ENCODE measurements around the gene LRFN2.

LRFN2 gene

DNA sequence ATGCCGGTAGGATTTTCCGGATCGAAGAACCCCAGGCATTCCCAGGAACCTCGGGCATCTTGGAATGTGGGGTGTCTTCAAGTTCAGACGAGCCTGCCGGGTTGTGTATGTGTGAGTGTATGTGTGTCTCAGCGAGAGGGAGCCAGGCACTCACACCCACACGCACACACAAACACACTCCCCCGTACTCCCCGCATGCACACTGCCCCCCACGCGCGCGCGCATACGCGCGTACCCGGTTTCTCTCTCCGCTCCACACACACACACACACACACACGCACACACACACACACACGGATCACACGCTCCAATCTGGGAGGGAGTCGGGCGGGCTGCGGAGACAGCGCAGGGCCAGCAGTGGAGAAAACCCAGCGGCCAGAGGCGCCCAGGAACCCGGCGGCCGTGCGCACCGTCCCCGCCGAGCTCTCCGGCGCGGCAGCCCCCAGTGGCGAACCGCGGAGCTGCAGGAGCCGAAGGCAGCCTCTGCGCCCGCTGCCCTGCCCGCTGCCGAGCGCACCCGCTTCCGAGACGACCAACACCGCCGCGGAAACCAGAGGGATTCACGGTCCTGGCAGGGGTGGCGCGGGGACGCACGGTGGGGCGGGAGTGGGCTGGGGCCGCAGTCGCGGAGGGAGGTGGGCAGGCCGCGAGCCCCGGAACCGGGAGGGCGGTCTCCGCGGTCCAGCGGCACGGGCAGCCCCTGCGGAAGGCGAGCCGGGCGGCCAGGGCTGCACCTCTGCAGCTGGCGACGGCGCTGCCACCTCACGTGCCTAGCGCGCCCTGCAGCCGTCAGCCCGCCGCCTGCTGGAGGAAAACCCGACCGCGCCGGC lies at the start of gene LRFN2:
LRFN2 (minus strand) TSS at position 125 of the 830 bp plus-strand sequence.
- peak; percentile 50 for DNase-seq

DNA sequence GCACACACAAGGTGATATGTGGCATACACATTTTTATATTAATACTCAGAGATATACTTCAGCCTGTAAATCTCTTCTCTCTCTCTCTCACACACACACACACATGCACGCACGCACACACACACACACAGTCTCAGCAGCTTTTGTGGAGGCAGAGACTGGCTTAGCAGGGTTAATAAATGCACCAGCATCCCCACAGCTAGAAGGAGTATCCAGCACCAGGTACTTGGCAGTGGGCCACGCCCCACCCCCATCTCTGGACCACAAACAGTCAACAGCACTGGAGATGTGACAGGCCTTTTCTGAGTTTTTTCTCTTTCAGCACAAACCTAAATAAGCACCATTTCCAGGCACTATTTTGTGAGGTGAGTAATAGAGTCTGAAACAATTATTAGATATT lies 47.3 kb upstream of the LRFN2 start:
- no peak for DNase-seq

DNA sequence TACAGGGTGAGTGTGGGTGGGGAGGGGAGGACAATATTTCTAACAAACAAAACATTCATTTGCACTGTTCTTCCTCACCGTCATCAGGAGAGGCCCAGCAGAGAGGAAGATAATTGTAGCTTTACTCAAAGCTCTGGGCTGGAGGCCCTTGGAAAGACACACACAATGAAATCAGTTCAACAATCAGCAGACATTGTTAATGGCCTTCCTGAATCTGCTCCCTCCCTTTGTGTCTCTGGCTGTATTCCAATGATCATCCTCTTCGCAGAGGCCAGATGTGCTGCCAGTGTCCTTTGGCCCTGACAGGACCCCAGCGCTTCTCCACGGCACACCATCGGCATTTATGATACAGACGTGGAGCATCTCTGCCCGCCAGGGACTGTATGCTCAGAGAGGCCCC lies 44.6 kb upstream of the LRFN2 start:
- DNase-seq, result no peak

DNA sequence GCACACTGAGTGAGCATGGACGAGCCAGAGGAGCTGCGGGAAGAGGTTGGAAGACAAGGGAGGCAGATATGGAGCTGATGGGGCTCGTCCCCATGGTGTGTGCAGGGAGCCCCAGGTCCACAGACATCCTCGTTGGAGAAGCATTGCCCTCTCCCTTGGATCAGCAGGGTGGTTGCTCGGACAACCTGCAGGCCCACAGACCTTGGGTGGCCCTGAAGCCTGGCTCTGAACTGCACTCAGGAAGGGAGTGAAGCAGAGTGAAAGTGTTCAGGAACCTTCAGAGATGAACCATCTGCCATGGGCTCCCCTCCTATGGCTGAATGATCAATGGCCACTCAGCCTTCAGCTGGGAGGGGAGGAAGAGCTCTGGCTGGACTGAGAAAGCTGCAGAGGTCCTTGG lies 43.3 kb upstream of the LRFN2 start:
- DNase-seq, result no peak

DNA sequence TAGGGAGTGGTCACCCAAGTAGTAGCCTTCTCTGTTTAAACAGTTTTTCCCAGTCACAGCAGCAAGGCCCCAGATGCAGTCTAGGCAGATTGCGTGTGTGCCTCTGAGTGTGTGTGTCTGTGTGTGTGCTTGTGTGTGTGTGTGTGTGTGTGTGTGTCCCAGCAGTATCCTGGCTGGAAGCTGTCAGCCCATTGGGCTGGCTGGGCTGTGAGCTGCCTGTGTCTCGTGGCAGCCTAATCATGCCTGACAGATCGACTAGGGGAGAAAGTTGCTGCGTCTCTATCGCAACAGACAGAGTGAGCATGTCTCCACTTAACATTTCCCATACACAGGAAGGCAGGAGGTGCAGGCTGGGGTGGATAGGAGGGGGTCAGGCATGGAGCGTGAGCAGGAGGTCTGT lies 42.9 kb upstream of the LRFN2 start:
- DNase-seq, result no peak

DNA sequence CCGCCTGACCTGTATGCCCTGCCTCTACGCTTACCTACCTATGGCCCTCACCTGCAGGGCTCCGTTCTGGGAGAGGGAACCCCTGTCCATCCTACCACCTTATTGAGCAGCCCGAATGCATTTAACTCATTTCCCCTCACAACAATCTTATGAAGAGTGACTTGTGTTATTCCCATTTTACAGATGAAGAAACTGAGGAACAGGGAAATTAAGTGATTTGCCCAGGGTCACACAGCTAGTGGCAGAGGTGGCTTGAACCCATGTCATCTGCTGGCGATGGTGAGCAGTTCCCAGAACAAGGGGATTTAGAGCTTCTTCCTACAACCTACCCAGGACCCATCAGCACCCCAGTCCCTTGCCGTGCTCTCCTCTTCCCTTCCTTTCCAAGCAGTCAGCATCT lies 42.3 kb upstream of the LRFN2 start:
- DNase-seq, result no peak

DNA sequence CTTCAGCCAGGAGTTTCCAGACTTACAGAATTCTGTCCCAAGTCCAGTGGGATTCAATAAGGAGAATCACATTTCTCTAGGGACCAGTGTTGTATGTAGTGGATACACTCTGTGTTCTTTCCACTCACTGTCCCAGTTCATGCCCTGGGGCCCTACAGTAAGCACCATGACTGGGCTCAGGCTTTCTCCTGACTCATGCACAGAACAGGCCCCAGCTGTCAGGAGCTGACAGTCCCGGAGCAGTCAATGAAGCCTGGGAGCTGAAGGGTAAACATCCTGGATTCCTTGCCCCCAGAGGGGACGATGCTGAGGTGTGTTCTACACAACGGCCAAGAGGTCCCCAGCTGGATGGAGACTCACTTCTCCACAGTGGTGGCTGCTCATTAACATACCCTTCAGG lies 40.2 kb upstream of the LRFN2 start:
- DNase-seq, result no peak

DNA sequence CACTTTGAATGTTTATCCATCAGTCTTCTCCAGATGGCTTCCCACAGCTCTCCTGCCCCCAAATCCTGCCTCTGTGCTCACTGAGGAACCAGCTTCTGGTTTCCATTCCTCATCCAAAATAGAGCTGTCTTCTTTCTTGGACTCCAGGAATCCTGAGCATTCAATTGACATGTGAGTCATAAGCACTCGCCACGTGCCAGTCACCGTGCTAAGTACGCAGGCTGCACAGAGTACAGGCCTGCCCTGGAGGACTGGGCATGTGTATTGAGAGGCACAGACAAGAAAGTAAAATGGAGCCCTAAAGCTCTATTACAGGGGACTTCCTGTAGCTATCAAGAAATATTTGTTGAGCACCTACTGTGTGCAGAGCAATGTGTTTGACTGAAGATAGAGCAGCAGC lies 39.7 kb upstream of the LRFN2 start:
- no peak for DNase-seq

DNA sequence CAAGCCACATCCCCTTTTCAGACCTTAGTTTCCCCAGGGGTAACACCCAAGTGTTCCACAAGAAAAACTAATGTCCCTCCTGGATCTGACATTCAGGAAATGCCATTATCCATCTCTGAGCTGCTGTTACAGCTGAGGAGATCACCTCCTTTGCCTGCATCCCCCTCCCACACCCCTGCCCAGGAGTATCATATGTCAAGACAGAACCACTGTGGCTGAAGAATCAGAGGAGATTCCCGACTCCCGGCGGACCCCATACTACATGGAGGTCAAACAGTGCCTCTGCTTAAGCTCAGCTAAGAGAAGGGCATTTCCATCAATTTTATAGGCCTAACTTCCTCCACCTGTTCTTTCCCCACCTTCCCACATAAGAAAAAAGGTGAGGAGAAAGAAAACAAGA lies 36.8 kb upstream of the LRFN2 start:
- DNase-seq, result no peak

DNA sequence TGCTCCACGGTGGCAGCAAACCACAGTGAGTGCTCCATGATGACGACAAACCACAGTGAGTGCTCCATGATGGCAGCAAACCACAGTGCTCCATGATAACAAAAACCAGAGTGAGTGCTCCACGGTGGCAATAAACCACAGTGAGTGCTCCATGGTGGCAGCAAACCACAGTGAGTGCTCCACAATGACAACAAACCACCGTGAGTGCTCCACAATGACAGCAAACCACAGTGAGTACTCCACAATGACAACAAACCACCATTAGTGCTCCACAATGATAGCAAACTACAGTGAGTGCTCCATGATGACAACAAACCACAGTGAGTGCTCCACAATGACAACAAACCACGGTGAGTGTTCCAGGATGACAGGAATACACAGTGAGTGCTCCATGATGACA lies 36.0 kb upstream of the LRFN2 start:
- no peak for DNase-seq

DNA sequence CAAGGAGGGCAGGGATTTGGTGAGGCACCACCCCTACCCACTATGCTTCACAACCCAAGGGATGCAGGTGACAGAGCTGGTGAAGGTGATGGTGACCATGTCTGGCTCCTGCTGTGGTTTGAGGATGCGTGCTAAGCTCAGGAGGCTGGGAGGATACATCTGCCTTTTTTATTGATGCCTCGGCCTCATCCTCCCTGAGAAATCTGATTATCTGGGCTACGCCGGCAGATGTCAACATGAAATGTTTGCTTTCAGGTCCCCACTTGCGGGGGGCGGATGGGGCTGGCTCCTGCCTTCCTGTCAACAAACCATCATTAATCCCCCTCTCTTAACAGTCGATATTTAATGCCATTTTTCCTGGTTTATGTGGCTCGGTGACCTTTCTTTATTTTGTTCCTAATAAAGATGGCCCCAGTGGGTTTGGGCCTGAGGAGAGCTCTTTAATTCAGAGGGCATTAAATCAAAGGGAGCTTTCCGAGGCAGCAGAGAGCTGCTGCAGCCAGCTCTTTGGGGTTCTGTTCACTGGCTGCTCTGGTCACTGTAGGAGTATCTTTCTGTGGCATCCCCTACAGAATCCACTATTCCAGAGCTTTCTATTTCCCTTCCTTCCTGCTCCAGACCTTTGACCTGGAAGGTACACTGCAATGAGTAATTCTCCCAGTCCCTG lies 33.5 kb upstream of the LRFN2 start:
- no peak for DNase-seq

DNA sequence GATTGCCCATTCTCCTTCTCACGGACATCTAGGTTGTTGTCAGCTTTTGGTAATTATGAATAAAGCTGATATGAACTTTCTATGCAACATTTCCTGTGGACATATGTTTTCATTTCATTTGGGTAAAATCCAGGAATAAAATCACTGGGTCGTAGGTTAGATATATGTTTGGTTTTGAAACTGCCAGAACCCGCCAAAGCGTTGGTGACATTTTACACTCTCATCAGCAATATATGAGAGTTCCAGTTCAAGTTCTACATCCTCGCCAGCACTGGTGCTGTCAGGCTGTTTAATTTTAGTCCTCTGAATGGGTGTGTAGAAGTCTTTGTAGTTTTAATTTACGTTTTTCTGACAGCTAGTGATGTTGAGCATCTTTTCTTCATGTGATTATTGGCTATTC lies 27.5 kb upstream of the LRFN2 start:
- DNase-seq, result no peak

DNA sequence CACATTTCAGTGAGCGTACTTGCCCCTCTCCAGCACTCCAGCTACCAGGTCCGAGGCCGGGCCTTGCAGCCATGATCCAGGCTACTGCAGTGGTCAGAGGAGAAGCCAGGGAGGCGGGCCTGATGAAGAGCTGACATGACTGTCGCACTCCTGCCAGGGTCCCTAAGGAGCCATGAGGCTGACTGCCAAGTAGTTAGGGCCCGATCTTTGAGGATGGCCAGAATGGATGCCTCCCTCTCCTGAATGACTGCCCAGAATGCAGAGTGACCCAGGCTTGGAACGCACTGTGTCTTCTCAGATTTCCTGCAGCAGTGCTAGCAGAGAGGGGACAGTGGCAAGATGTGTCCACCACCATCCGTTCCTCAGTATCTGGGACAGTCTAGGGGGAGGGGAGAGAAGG lies 24.7 kb upstream of the LRFN2 start:
- no peak for DNase-seq

DNA sequence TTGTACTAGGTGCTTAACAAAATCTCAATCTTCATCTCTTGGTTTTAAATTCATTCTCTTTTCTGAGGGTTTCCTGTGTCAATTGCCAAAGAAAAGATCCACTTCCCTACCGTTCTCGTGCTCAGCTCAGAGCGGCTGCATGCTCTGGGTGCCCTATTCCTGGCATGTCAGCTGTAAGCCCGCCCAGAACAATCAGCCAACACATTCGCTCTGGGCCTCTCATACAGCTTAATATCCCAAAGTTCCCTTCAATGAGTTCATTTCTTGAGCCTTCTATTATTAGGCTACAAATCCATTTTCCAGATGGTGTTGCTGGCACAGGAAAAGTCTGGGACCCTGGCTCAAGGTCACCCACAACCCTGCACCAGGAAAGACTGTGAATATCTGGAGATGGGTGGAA lies 24.3 kb upstream of the LRFN2 start:
- DNase-seq, result no peak

DNA sequence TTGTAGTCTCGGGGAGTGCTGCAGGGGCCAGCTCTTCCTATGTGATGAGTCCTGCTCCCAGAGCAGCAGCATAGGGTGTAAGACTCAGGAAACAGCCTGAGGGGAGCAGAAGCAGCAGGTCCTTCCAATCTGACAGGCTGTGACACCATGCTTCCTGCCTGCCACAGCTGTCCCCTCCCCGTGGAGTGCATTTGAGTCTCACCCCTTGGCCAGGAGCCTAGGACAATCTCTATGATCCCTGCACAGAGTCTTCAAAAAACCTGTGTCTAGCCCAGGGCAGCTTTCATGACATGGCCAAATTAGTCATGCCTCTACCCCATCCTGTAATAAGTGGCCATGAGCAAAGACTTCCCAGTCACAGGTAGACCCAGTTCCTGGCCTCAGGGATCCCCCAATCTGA lies 23.1 kb upstream of the LRFN2 start:
- DNase-seq, result no peak

DNA sequence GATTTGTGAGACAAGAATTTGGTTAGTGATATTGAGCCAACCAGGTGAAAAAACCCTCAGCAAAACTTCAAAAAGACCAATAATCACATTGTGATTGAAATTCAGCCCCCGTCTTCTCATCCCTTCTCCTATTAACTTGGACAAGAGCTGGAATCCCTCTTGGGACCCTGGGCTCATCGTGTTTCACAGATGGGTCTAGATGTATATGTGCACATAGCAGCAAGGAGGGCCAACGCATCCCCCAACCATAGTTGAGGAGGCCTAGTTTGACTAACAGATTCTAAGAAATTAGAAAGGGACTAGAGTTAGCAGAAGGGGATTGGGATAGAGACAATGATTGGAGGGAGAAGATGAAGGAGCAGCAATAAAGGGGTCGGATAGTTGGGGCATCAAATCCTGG lies 19.8 kb upstream of the LRFN2 start:
- DNase-seq, result no peak

DNA sequence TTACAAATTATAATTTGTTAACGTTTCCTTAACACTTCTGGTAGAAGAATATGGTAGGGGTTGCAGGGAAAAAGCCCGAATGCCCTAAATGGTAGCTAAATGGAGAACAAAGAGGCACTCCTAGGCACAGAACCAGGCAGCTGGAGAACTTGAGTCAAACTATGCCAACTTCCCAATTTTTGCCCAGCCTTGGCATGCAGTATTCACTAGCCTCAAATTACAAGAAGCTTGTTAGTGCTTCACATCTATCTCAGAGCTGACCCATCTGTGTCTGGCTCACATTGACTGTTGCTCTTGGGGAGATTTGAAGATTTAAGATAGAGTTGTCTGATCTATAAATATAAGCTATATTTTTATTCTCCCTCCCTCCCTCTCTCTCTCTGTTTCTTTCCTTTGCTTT lies 19.4 kb upstream of the LRFN2 start:
- DNase-seq, result no peak

DNA sequence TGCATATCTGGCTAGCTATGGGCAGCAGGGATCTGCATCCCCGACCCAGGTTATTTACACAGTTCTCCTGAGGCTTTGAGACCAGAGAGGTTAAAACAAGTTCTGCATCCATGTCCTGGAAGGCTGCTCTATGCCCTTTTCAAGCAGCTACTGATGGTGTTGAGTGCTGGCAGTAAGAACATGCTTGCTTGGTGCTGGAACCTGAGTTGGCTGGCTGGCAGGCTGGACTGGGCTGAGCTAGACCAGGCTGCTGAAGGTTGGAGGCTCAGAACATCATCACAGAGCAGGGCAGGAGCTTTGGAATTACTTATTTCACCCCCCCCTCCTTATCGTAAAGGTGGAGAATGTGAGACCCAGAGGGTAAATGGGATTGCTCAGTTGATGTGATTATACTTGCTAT lies 16.9 kb upstream of the LRFN2 start:
- DNase-seq, result no peak

DNA sequence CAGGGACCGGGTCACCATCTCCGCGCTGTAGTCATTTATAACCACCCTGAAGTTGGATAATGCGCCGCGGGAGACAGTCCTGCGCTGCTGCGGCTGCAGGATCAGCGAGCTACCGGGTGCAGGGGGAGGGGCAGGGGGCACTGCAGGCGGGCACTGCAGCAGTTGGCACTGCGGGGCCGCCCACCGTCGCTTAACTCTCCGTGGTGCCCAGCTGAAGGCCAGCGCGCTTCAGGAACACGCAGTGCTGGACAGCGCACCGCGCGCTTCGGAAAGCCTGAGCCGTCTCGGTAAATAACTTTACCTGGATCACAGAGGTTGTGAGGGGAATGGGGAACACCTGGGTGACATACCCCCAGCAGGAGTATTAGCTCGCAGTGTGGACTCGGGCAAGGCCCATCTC lies 12.4 kb upstream of the LRFN2 start:
- no peak for DNase-seq

DNA sequence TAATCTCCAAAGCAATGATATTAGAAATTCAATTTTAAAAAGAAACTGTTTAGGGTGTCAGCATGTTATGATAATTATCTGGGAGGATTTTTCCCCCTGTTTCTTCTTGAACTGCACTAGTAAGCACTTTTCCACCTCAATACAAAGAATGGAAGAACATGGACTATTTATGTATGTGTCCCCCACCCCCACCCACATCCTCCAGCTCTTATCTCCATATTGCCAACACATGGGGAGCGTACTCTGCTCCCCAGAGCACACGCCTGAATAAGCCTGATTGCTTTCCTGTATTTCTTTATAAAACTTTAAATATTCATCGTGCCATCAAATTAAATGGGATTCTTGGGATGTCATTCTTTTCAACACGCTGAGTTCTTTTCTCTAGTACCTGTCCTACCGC lies 11.4 kb upstream of the LRFN2 start:
- no peak for DNase-seq

DNA sequence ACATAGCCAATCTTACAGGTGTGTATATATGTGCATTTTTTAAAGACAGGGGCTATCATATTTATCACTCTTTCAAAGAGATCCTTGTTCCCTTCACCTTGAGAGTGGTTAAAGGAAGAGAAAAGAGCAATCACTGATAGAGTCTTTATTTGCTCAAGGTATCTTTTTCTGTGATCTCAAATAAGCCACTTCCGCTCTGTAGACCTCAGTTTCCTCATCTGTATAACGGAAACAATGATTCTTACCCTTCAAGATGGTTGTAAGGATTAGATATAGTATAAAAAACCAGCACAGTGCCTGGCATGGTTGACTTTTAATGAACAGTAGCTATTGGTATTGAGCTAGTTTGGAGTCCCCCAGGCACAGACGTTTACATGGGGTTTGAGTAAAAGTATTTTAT lies 10.1 kb upstream of the LRFN2 start:
- DNase-seq, result no peak

DNA sequence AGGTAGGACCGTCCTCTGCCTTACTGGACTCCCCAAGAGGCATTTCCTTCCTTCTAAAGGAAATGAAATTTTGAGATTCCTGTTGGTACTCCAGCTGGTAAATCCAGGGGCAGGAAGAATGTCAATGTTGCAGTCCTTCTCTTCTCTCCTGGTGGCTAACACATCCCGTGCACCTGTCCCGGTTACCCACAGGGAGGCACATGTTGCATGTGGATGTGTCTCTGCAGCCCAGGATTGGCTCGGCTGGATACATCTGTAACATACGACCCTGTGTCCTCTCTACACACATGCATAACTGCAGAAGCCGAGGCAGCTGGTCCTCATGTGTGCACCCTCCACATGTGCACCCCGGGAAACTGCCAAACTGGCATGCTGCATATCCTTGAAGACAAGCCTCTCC lies 1.3 kb upstream of the LRFN2 start:
- no peak for DNase-seq

DNA sequence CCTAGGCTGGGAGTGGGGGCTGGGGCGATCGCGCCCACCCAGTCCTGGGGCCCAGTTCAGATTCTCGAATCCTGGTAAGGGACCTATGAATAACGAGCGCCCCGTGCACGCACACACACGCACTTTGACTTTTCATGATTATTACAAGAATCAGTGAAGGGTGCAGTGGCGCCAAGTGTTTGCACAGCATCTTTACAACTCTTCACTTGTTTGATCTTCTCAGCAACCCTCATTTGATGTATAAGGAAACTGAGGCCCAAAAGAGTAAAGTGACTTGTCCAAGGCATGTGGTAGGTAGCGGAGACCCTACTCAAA lies 863 bp upstream of the LRFN2 start:
- no peak for DNase-seq

DNA sequence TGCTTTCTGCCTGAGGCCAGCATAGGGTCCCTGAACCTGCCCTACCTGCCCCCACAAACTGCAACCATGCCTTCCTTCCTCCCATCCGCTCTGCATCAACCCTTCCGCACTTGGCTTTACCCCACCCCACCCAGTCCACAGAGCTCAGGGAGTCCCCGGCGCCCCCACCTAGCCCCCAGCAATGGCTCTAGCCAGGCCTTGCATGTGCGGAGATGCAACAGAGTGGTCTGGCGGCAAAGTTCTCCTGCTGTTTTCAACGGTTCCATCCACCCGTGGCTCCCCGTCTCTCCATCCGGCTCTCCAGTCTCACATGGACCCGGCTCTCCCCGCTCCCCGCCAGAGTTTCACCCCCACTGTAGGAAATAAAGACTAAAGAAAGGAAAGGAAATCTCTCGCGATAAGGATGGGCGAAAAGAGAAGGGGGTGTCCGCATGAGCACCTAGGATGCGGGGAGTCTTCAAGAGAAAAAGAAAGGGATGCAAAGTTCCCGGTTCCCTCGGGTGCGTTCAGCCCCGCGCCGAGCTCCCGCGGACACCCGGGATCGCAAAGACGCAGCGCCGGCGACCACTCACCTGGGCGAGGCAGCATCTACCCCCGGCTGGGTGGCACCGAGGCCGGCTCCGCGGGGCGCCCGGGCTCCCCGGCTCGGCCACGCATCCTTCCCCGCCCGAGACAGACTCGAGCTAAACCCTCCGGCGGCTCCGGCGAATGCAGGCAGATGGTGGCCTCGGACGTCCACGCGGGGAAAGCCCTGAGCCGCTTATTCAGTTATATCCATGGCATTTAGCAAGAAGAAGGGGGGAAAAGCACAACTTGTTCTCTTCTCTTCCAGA lies 579 bp downstream of the LRFN2 start:
- DNase-seq, result no peak

Measured in CD4-positive, alpha-beta T cell treated with Interleukin-4 for 4 hours (primary cell).